OCI-LY7 (cell line): ENCODE data around the gene EXOC3L2.

Experiments
- CTCF ChIP-seq: fragments of 200-600 bp; sonication (generic); conservative IDR thresholded peaks from 2 replicates; pipeline ENCODE4 v1.5.1; 2014; ENCODE audit warnings: mild to moderate bottlenecking, antibody characterized with exemption, low read length, moderate library complexity, mixed read lengths
- EZH2phosphoT487 ChIP-seq: fragments of 200-600 bp; sonication (generic); IDR thresholded peaks from 2 replicates; pipeline ENCODE4 v1.6.1; 2018; ENCODE audit warnings: low read depth, borderline replicate concordance, mild to moderate bottlenecking, mixed run types, antibody characterized with exemption, low read length, moderate library complexity, mixed read lengths

GRCh38 chr19:45244133-45244794 lies 943 bp downstream of the EXOC3L2 start:
- TF ChIP-seq CTCF = no peak
- TF ChIP-seq EZH2phosphoT487 = no peak
